ENCODE data around the gene CEP295NL.
"Not testable (repeated sequence)": the region's sequence is repeated elsewhere in the genome, so short reads cannot be mapped to it uniquely, and the experiment has no call there.

Gene CEP295NL

DNA sequence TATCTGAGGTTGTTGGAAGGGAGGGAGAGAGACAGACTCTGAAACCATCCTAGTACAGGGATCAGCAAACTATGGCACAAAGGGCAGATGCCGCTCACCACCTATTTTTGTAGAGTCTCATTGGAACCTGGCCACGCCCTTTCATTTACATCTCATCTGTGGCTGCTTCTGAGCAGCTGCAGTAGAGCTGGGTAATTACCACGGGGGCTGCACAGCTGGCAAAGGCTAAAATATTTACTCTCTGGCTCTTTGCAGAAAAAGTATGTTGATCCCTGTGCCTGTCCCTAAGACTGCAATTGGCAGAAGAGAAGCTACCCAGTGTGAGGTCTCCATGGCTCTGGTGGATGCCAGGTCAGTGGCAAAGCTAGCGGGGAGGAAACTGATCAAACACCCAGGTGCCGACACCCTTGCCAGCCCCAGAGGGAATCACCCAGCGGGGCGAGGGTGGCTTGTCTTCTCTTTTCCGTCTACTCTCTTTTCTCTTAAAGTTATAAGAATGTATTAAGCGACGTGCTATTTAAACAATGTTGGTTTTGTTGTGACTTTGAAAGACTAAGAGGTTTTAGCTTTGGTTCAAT is 14.0 kb downstream of the CEP295NL start:
- no peak for DNase-seq (ENCODE audit: low read depth in 2 of 2)

DNA sequence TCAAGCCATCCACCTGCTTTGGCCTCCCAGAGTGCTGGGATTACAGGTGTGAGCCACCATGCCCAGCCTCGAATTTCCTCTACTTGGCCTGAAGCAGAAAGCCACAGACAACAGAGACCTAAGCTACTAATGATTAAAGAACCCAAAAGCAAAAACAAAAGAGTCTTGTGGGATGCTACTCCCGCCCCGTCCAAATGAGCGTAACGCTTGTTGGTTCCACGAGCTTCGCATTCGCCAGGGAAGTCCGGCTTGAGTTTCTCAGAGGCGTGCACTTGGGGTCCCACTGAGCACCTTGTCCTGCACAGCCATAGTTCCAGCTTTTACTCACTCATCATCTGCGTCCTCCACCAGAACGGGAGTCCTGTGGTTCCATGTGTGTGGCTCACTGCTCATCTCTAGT is 16.0 kb downstream of the CEP295NL start:
- no peak for DNase-seq (ENCODE audit: low read depth in 2 of 2)

DNA sequence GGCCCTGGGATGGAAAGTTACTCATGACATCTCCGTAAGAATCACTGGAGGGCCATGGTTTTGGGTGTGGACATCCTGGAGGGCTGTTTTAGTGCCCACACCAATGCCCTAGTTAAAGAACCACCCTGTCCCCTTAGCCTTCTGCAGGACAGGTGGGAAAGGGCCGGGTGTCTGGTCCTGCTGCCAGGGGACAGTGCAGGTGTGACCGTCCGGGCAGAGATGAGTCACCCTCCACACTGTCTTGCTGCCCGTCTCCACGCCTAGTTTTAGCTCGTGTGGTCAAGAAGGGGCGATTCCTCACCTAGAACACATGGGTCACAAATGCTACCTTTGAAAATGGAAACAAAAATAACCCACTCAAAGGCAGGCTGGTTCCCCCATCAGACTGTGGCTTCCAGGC is 17.0 kb downstream of the CEP295NL start:
- DNase-seq (ENCODE audit: low read depth in 2 of 2) = no peak

DNA sequence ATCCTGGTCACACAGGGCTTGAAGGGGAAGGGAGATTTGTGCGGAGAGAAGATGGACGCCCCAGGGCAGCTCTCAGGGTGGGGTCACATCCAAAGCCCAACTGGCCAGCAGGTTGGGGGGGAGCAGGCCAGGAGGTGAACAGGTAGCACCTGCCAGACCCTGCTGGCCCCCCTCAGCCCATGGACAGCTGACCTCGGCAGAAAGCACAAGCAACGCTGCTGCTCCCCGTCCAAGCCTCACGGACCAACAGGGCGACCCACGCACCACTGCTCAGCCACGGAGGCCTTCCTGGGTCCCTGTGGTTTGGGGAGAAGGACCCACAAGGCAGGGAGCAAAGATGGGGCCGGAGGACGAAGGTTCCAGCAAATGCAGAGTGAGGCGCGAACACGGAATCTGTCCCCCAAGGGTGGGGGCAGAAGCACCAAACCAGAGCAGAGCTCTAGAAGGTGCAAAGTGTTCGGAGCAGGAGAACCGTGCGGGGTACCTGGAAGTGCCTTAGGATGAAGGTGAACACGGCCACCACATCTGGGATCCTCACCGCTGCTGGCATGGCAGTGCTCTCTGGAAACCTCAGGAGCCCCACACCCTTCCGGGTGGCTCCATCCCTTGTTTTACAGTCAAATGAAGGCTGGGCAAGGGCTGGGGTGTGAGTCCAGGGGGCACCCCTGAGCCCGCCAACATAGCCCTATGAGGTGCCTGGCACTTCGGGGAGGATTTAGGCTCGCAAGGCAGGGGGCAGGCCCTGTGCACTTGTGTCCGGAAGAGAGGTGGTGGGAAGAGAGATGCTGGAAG is 17.9 kb downstream of the CEP295NL start:
- no peak for DNase-seq (ENCODE audit: low read depth in 2 of 2)

DNA sequence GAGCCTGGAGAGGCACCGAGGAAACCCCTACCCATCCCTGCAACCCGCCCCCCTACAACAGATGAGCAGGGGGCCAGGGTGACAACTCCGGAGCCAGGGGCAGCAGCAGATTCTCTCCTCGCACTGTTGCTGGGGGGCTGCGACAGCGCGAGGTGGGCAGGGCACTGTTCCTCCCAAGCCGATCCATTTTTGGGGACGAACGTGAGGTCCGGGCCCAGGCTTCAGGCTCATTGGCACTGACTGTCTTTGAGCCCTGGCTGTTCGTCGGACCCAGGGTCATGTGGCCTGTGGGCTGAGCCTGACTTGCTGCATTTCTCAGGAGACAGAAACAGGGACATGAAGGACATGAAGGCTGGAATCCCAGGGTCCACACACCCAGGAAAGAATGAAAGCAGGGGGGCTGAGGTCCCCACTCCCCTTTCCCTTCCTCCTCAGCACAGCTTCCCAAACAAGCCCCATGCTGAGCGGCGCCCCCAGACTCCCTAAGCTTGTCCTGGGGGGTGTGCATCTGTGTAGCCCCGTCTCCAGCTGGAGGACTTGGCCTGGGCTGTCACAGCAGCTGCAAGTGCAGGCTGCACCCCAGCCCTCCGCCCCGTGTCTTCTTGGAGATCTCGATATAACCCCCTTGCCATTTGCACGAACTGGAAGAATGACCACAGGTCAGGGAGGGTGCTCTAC is 18.7 kb downstream of the CEP295NL start:
- DNase-seq (ENCODE audit: low read depth in 2 of 2) = no peak

DNA sequence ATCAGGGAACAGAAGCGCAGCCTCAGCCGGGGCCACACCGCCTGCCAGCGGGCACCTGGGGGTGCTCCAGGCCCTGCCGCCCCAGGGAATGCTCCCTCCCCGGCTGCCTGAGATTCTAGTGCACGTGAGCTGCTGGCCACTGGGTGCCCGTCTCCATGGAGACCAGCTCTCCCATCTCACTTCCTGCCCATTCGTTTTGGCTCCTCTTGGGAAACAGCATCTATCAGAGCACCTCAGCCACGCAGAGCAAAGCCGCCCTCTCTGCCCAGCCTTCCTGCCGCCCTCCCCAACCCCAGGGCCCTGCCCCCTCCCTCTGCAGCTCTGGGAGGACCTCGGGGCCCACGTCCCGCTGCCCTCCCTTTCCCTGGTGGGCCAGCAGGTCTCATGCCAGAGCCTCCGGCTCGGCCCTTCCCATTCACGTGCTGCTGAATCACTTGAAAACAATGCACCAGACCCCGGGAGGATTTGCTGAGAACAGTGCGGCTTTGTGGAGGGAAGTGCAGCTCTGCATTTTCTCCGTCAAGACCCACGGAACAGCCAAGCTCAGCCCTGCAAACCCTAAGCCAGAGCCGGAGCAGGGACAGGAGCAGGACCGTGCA is 19.4 kb downstream of the CEP295NL start:
- DNase-seq (ENCODE audit: low read depth in 2 of 2) = no peak

DNA sequence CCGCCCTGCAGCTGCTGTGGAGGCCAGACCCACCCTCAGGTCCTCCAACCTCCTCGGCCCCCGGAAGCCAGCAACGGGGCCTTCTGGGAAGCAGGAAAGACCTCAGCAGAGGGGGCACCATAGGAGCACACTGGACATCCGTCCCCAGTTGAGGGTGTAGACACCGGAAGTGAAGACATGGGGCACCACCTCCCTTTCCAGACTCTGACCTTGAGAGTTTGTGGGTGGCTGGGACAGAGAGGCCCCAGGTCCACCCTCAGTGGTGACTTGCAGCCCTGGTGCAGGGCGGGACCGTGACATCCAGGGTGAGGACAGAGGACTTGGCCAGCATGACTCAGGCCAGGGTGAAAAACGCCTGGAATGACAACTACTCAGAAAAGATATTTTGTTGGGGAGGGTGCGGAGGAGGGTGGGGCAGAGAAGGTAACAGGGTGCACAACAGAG is 19.9 kb downstream of the CEP295NL start:
- no peak for DNase-seq (ENCODE audit: low read depth in 2 of 2)

DNA sequence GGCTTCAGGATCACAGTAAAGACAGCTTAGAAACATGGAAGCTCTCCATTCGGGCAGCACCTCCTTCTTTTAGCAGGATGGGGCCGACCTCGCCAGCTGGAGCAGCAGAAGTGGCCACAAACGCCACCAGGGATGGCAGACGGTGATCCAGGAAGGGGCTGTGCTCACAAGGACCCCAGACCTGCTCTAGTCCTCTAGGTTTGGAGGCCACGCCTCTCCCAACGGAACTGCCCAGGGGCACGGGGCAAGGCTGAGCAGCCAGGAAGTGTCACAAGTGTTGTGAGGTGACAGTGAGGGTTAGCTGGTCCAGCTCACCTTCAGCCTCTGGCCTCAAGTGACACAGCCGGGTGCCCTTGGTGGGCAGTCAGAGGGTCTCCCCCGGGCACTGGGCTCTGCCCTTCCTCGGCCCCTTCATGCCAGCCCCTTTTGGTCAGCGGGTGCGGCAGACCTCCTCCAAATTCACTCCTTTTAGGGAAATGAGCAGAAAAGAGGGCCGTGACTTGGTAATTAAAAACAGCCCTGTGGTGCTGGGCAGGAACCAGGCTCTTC is 20.4 kb downstream of the CEP295NL start:
- no peak for DNase-seq (ENCODE audit: low read depth in 2 of 2)

DNA sequence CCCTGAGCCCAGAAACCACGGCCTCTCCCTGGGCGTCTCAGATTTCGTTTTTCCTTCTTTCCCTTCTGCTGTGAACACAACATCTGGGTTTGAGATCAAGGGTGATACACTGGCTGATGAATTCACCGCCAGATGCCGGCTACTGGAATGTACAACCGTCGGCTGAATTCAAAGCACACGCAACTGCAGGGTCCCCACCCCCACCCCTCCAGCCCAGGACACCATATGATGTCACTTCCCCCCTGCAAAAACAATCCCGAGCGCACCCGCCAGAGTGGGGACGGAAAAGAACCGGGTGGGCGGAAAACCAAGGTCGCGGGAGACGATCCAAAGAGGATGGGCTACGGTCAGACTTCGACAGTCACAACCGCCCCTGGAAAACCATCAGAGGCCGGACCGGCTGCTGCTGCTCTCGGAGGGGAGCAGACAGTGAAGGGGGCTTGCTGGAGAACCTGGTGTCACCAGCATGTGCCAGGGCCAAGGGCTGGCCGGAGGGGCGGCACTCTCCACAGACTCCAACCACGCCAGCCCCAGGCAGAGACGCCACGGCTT is 23.3 kb downstream of the CEP295NL start:
- DNase-seq (ENCODE audit: low read depth in 2 of 2) = no peak

DNA sequence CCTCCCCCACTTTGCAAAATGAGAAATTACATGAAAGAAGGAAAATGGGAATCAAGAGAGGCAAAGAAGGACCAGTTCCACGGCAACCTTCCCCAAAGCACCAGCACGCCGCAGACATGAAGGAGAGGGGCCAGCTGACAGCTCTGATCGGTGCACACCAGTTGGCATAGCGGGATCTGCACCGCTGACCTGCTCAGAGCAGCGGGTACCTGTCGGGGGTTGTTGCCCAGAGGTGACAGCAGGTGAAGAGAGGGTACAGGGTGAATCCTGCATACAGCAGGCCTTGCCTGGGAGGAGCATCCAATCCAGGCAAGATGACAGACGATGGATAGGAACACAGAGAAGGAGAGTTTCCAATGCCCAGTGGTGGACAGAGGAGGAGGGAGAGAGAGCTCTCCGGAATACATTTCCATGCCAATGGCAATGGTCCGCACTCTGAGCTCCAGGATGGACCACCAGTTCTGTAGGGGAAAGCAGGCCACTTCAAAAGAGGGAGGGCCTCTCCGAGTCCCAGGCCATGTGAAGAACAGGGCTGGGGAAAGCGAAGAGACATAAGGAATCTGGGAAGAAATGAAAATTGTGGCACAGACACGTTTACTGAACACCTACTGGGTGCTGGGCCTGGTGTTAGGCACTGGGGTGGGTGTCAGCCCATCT is 24.0 kb downstream of the CEP295NL start:
- no peak for DNase-seq (ENCODE audit: low read depth in 2 of 2)

DNA sequence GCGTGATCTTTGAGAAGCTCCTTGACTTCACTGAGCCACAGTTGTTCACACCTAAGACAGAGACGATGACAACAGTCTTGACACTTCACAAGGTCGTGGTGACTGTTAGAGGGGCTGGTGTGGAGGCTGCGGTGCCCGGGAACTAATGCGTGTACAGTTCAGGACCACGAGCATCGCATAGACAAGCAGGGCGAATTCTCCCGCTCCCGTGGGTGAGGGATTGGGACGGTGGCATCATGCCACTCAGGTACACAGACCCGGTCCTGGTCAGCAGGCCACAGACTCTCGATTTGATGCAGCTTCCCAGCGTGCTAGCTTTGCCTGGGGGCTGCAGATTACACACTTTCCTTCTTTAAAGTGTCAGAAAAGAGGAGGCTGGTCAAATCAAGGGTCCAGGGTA is 24.7 kb downstream of the CEP295NL start:
- no peak for DNase-seq (ENCODE audit: low read depth in 2 of 2)

DNA sequence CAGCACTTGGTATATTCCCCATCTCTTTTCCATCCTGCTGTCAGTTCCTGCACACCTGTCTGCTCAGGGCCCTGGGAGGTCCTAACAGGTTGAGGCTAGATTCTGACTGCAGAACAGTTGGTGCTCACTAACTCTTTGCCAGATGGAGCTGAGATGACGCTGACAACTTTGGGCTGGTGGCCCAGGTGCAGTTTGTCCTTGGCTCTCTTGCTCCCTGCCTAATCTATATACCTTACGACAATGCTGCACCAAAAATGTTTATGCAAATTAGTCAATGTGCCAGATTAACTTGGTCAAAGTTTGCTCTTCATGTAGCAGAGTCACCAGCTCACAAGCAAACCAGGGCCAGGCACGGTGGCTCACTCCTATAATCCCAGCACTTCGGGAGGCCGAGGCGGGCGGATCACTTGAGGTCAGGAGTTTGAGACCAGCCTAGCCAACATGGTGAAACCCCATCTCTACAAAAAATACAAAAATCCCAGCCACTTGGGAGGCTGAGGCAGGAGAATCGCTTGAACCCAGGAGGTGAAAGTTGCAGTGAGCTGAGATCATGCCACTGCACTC is 26.0 kb downstream of the CEP295NL start:
- DNase-seq (ENCODE audit: low read depth in 2 of 2) = not testable (repeated sequence)

DNA sequence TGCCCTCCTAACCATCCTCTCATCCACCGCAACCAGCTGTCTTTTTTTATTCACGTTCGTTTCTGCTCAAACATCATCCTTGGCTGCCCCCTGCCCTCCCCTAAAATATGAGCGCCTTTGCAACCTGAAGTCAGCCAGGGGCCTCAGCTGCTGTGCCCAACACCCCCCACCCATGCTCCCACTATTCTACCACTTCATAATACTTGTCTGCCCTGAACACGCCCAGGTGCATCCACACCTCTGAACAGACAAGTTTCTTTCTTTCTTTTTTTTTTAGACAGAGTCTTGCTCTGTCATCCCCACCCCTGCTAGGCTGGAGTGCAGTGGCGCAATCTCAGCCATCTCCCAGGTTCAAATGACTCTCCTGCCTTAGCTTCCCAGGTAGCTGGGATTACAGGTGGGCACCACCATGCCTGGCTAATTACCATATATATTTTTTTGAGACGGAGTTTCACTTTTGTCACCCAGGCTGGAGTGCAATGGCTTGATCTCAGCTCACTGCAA is 26.9 kb downstream of the CEP295NL start:
- DNase-seq (ENCODE audit: low read depth in 2 of 2) = no peak

DNA sequence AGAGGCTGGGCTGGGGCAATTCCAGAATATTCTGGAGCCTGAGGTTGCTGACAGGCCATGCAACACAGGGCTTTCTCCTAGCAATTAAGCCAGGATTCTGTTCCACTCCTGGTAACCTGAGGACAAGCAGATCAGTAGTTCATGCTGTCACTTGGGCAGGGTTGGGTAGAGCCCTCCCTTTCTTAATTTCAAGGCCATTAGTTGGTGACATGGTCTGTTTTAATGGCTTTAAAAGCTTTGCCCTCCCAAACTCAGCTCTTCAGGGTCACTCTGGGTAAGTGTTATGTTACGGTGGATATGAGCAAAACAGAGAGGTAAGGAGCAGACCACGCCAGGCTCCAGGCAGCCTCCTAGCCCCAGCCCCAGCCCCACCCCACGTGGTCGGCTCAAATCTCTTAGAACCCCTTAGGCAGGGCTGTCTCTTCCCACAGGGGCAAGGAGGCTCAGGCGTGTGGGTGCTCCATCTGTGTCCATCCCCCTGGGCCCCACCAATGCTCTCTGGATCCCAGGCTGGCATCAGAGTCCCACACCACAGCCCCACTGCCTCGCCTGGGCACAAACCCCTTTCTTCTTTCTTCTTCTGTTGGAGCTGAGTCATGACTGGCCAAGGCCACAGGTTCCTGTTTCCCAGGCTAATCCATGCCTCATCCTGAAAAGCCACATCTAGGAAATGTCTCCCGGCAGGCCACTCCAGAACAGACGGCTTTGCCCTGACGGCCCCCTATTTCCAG is 27.5 kb downstream of the CEP295NL start:
- no peak for DNase-seq (ENCODE audit: low read depth in 2 of 2)

DNA sequence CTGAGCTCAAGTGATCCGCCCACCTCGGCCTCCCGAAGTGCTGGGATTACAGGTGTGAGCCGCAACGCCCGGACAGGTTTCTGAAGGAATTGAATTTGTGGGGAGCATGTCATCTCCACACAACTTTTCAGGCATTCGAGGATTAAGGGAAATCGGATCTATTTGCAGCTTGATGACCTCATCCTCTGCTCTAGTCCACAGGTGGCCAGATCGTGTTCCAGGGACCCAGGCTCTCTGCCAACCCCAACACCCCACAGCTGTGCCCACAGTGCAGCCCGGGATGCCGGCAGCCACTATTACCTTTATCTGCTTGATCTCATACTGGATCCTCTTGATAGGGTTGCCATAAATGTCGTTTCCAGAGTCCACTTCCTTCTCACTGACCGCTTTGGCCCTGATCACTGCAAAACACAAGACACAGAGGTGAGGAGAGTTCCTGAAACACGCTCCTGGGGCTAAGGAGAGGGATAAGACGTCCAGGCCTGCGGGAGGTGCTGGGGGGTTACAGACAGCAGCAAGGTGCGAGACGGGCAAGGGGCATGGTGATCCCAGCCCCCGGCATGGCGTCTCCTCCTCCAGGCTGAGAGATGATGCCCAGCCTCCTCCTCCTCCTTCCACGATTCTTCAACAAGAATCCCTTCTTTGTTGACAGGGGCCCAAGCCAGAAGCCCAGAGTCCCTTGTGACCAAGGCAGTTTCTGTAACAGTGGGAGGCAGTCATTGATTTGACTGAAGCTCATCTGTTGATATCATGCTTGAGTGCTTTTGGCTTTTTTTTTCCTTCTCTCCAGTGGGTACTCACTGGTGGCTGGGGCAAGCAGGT is 29.3 kb downstream of the CEP295NL start:
- DNase-seq (ENCODE audit: low read depth in 2 of 2) = no peak

DNA sequence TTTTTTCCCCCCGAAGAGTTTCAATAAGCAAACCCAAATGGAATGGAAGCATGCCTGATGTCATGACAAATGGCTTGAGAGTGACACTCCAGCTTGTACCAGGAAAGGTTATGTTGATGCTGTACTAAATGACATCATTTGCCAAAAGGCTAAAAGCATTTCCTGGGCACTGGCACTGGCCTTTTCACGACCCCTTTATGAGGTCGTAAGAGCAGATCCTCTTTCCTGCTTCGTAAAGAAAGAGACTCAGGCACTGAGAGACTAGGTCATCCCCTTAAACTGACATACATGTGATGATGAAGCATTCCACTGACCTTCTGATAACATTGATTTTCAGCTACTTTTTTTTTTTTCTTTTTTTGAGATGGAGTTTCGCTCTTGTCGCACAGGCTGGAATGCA is 30.5 kb downstream of the CEP295NL start:
- no peak for DNase-seq (ENCODE audit: low read depth in 2 of 2)

DNA sequence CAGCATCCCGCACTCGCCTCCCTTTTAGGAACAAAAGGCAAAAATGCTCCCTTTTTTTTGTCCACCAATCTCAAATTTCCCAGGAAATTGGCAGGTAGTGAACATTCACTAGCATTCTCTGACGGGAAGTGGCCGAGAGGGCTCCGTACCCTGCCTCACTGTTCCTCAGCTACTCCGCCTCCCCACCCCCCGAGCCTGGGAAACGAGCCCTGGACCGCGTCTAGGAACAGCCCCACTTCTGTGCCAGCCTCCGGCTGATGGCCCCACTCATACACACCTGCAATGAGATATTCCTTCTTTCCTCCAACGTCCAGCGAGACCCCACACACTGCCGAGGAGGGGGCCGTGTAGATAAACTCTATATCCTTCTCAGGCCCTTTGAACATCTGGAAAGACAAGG is 32.4 kb downstream of the CEP295NL start:
- DNase-seq (ENCODE audit: low read depth in 2 of 2) = no peak

DNA sequence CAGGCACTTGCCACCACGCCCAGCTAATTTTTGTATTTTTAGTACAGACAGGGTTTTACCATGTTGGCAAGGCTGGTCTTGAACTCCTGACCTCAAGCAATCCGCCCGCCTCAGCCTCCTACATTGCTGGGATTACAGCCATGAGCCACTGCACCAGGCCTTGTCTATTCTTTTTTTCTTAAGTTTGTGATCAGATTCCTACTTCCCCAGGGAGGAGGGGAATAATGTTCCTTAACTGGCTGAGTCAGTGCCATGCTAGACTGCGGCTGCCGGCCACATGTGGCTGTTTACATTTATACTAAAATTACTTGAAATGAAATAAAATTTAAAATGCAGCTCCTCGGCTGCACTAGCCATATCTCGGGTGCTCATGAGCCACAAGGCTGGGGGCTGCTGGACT is 34.6 kb downstream of the CEP295NL start:
- no peak for DNase-seq (ENCODE audit: low read depth in 2 of 2)

DNA sequence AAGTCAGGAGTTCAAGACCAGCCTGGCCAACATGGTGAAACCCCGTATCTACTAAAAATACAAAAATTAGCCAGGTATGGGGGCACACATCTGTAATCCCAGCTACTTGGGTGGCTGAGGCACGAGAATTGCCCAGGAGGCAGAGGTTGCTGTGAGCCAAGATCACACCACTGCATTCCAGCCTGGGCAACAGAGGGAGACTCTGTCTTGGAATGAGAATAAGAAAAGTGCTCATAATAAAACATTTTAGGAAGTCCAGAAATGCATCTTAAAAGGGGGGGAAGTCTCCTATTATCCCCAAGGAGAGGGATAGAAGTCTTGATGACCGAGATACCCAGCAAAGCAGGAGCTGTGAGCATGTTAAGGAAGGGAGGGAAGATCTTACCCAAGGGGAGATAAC is 36.0 kb downstream of the CEP295NL start:
- DNase-seq (ENCODE audit: low read depth in 2 of 2) = not testable (repeated sequence)
